Activated naive CD8-positive, alpha-beta T cell treated with anti-CD3 and anti-CD28 coated beads, Interleukin-2, amount 50 U/mL, for 24 hours (primary cell): ENCODE results near the gene KCNMB2.
"Not testable (repeated sequence)": the region's sequence is repeated elsewhere in the genome, so short reads cannot be mapped to it uniquely, and the experiment has no call there.

Experiments used
- ATAC-seq: fragments of 150-1000 bp; cut with Tn5 transposase; one replicate; pipeline ENCODE4 v1.10.0; 2021
- DNase-seq: peaks from one replicate; pipeline ENCODE4 v3.0.0; 2021
- H3K27ac Mint-ChIP-seq: one replicate; pipeline ENCODE4 v1.8.0; 2021; ENCODE audit warnings: mild to moderate bottlenecking, mixed read lengths
- H3K27me3 Mint-ChIP-seq: one replicate; pipeline ENCODE4 v1.8.0; 2021; ENCODE audit warnings: mixed read lengths
- H3K36me3 Mint-ChIP-seq: one replicate; pipeline ENCODE4 v1.8.0; 2021; ENCODE audit warnings: low read depth, mixed read lengths
- H3K4me1 Mint-ChIP-seq: one replicate; pipeline ENCODE4 v1.8.0; 2021; ENCODE audit warnings: mixed read lengths
- H3K4me3 Mint-ChIP-seq: one replicate; pipeline ENCODE4 v1.8.0; 2021; ENCODE audit warnings: mild to moderate bottlenecking, moderate library complexity, mixed read lengths
- H3K9me3 Mint-ChIP-seq: one replicate; pipeline ENCODE4 v1.8.0; 2021; ENCODE audit warnings: mixed read lengths

The KCNMB2 gene

GRCh38 chr3:178537122-178537705, 978 bp downstream of the KCNMB2 start:
- Mint-ChIP-seq H3K4me1 (peaks cover 4% of the 10 kb centered on the region), H3K4me3 (no peak overlapping the region), H3K36me3 (no peaks in the 10 kb centered on the region), H3K9me3 (no peaks in the 10 kb centered on the region), H3K27ac (no peak overlapping the region), H3K27me3 (peaks cover 28% of the 10 kb centered on the region)
- ATAC-seq (no peak), DNase-seq (no peak)

GRCh38 chr3:178538056-178538455, 1.8 kb downstream of the KCNMB2 start:
- Mint-ChIP-seq H3K27ac (no peak overlapping the region), H3K4me1 (peaks cover 4% of the 10 kb centered on the region), H3K4me3 (no peak overlapping the region), H3K27me3 (peaks cover 28% of the 10 kb centered on the region), H3K9me3 (no peaks in the 10 kb centered on the region), H3K36me3 (no peaks in the 10 kb centered on the region)
- no peak for DNase-seq
- ATAC-seq, result no peak

- H3K27me3 Mint-ChIP-seq, result peaks cover 28% of the 10 kb centered on the region
- no peaks in the 10 kb centered on the region for H3K9me3 Mint-ChIP-seq
- no peak overlapping the region for H3K4me3 Mint-ChIP-seq
- no peak overlapping the region for H3K27ac Mint-ChIP-seq
- ATAC-seq (no peak), DNase-seq (no peak)
- H3K36me3 Mint-ChIP-seq, result no peaks in the 10 kb centered on the region
- H3K4me1 Mint-ChIP-seq, result peaks cover 4% of the 10 kb centered on the region
Measured at GRCh38 chr3:178540184-178540583, 3.9 kb downstream of the KCNMB2 start.

- no peak for ATAC-seq
- no peak for DNase-seq
- Mint-ChIP-seq H3K27ac (no peak overlapping the region), H3K36me3 (no peaks in the 10 kb centered on the region), H3K4me3 (no peak overlapping the region), H3K9me3 (no peaks in the 10 kb centered on the region), H3K4me1 (no peaks in the 10 kb centered on the region), H3K27me3 (peaks cover 3% of the 10 kb centered on the region)
Measured at GRCh38 chr3:178545337-178545736, 9.1 kb downstream of the KCNMB2 start.

GRCh38 chr3:178546079-178546478, 9.8 kb downstream of the KCNMB2 start:
- peaks cover 3% of the 10 kb centered on the region for H3K27me3 Mint-ChIP-seq
- H3K4me3 Mint-ChIP-seq, result no peak overlapping the region
- H3K9me3 Mint-ChIP-seq, result no peaks in the 10 kb centered on the region
- H3K36me3 Mint-ChIP-seq, result no peaks in the 10 kb centered on the region
- H3K4me1 Mint-ChIP-seq, result no peaks in the 10 kb centered on the region
- DNase-seq (no peak), ATAC-seq (no peak)
- no peak overlapping the region for H3K27ac Mint-ChIP-seq

- DNase-seq, ATAC-seq: not testable (repeated sequence)
Measured at GRCh38 chr3:178549426-178549825, 13.2 kb downstream of the KCNMB2 start.

GRCh38 chr3:178551916-178552321, 15.7 kb downstream of the KCNMB2 start:
- no peak overlapping the region for H3K4me3 Mint-ChIP-seq
- no peaks in the 10 kb centered on the region for H3K27me3 Mint-ChIP-seq
- no peaks in the 10 kb centered on the region for H3K9me3 Mint-ChIP-seq
- ATAC-seq (no peak), DNase-seq (no peak)
- no peak overlapping the region for H3K27ac Mint-ChIP-seq
- no peaks in the 10 kb centered on the region for H3K36me3 Mint-ChIP-seq
- no peaks in the 10 kb centered on the region for H3K4me1 Mint-ChIP-seq

More at GRCh38 chr3:178549426-178549825, 13.2 kb downstream of the KCNMB2 start:
- not testable (repeated sequence) for H3K4me1 Mint-ChIP-seq, H3K4me3 Mint-ChIP-seq, H3K9me3 Mint-ChIP-seq, H3K36me3 Mint-ChIP-seq, H3K27ac Mint-ChIP-seq, H3K27me3 Mint-ChIP-seq

GRCh38 chr3:178558637-178559036, 22.4 kb downstream of the KCNMB2 start:
- DNase-seq, result no peak
- Mint-ChIP-seq H3K4me1 (no peaks in the 10 kb centered on the region), H3K27me3 (no peaks in the 10 kb centered on the region), H3K9me3 (no peaks in the 10 kb centered on the region), H3K36me3 (no peaks in the 10 kb centered on the region), H3K27ac (no peak overlapping the region), H3K4me3 (no peak overlapping the region)
- no peak for ATAC-seq

- ATAC-seq (no peak), DNase-seq (no peak)
- Mint-ChIP-seq H3K4me3 (no peak overlapping the region), H3K4me1 (no peaks in the 10 kb centered on the region), H3K9me3 (no peaks in the 10 kb centered on the region), H3K27ac (no peak overlapping the region), H3K36me3 (no peaks in the 10 kb centered on the region), H3K27me3 (no peaks in the 10 kb centered on the region)
Measured at GRCh38 chr3:178560759-178561158, 24.5 kb downstream of the KCNMB2 start.

- DNase-seq, result no peak
- Mint-ChIP-seq H3K27me3 (no peaks in the 10 kb centered on the region), H3K27ac (no peak overlapping the region), H3K36me3 (no peaks in the 10 kb centered on the region), H3K9me3 (no peaks in the 10 kb centered on the region), H3K4me3 (no peak overlapping the region), H3K4me1 (no peaks in the 10 kb centered on the region)
- no peak for ATAC-seq
Measured at GRCh38 chr3:178561239-178561638, 25.0 kb downstream of the KCNMB2 start.

- ATAC-seq, result no peak
- no peaks in the 10 kb centered on the region for H3K36me3 Mint-ChIP-seq
Measured at GRCh38 chr3:178562143-178562946, 26.1 kb downstream of the KCNMB2 start.

GRCh38 chr3:178562947-178563232, 26.7 kb downstream of the KCNMB2 start:
- ATAC-seq (no peak), DNase-seq (no peak)
- Mint-ChIP-seq H3K36me3 (no peaks in the 10 kb centered on the region), H3K4me1 (no peaks in the 10 kb centered on the region), H3K27me3 (no peaks in the 10 kb centered on the region), H3K9me3 (no peaks in the 10 kb centered on the region), H3K27ac (no peak overlapping the region), H3K4me3 (no peak overlapping the region)

More at GRCh38 chr3:178562143-178562946, 26.1 kb downstream of the KCNMB2 start:
- Mint-ChIP-seq H3K9me3 (no peaks in the 10 kb centered on the region), H3K4me1 (no peaks in the 10 kb centered on the region), H3K27ac (no peak overlapping the region), H3K27me3 (no peaks in the 10 kb centered on the region), H3K4me3 (no peak overlapping the region)
- no peak for DNase-seq

GRCh38 chr3:178567611-178568010, 31.4 kb downstream of the KCNMB2 start:
- Mint-ChIP-seq H3K9me3 (no peaks in the 10 kb centered on the region), H3K4me3 (no peak overlapping the region), H3K27me3 (peaks cover 2% of the 10 kb centered on the region), H3K4me1 (no peaks in the 10 kb centered on the region), H3K36me3 (no peaks in the 10 kb centered on the region), H3K27ac (no peak overlapping the region)
- DNase-seq (no peak), ATAC-seq (no peak)

GRCh38 chr3:178568155-178568731, 32.0 kb downstream of the KCNMB2 start:
- Mint-ChIP-seq H3K27me3 (peaks cover 2% of the 10 kb centered on the region), H3K36me3 (no peaks in the 10 kb centered on the region), H3K9me3 (no peaks in the 10 kb centered on the region), H3K4me1 (no peaks in the 10 kb centered on the region), H3K4me3 (no peak overlapping the region), H3K27ac (no peak overlapping the region)
- DNase-seq, result no peak
- no peak for ATAC-seq

GRCh38 chr3:178568911-178569310, 32.7 kb downstream of the KCNMB2 start:
- no peak overlapping the region for H3K4me3 Mint-ChIP-seq
- peaks cover 3% of the 10 kb centered on the region for H3K27me3 Mint-ChIP-seq
- H3K27ac Mint-ChIP-seq, result no peak overlapping the region
- H3K9me3 Mint-ChIP-seq, result no peaks in the 10 kb centered on the region
- no peaks in the 10 kb centered on the region for H3K36me3 Mint-ChIP-seq
- no peaks in the 10 kb centered on the region for H3K4me1 Mint-ChIP-seq
- no peak for DNase-seq
- no peak for ATAC-seq
